Esophagus mucosa (tissue), 1 donor: ENCODE results near the gene ZBTB20. TPM values are rescaled to one million over a fixed set of nuclear protein-coding genes. Genes with fewer than 3 reads are reported as not detected.

Source experiments
- ATAC-seq: fragments of 200-7000 bp; cut with Tn5 transposase; one replicate; pipeline ENCODE4 v1.9.1; 2020
- total RNA-seq: library from RNA; stranded (reverse); gene quantifications from one replicate; pipeline ENCODE4 v1.2.4, GENCODE V29; 2023
- donor health status: DM: yes; HTN: yes; CAD: no.

ZBTB20 gene
- total RNA-seq, 1 donor from 2014 or later, result 7.3 TPM

DNA sequence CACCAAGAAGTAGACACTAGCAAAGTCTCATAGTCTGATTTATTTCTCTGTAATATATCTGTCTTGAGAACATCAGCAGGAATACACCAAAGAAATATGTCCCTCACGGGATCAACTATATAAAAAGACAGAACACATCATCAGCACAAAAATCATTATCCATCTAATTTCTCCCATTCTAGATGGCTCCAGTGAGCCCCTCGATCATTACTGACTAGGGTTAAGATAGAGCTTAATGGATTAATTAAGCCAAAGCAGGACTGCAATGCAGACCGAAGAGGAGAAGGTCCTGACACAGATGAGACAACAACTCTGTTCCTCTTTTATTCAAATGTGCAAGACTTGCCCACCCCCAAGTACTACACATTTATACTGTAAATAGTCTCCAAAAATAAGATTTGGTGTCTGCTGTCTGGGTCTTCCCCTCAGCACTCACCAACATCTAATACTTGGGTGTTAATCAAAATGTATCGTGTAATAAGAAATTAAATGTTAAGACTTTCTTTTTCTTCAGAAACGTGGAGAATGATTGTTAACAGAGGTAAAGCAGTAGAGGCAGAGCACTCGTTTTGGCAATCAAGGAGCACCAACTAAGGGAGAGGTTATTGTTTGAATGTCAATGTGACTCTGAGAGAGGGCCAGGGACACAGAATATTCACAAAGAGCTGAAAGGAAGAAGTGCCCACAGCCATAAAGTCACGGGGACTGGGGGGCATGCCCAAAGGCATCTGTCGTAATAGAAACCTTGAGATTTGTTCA lies 719.6 kb downstream of the ZBTB20 start:
- no peak for ATAC-seq

DNA sequence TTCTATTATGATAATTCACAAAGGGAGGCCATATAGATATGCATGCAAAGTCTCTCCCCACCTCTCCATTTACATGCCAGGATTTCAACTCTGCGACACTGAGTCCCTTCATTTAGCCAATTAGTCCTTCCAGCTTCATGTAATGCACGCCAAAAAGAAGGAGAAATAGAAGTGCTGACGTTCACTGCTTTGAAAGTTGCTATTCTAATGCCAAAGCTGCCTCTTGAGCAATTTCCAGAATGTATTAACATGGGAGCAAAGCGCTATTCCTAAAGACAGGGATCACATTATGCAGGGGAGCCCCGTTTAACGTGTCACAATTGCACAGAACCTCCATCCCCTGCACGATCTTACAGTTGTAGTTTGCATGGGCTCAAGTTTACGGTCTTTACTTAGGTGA lies 722.8 kb downstream of the ZBTB20 start:
- ATAC-seq, result no peak

DNA sequence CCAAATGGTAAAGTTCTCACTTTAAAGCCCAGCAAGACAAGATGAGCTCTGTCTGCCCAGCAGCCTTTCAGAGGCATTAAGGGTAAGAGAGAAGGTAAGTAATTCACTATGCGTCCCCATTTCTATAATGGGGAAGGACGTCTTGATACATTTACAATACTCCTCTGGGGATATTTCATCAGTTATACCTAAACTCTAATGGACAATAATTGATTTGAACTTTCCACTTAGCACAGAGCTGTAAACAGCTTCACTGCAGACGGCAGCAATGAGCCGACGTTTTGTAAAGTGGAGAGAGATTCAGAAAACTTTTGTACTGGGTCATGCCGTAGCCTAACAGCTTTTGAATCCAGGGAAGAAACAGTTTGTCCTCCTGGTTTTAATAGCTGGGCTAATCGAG lies 725.9 kb downstream of the ZBTB20 start:
- no peak for ATAC-seq

DNA sequence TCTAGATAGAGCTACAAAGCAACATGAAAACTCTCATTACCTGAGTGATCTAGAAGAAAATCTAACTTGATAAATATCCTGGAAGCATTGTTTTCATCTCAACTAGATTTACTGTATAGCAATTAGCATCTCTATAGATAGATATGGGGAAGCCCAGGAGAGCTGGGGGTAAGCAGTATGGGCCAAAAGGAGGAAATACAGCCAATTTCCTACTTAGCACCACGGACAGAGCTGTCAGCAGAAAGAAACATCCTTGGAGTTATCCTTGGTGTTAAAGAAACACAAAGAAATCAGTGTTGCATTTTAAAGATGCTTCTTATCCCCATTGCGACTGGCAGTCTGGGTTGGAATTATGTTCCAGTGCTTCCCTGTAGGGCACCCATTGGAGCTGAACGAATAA lies 727.0 kb downstream of the ZBTB20 start:
- ATAC-seq, result no peak

DNA sequence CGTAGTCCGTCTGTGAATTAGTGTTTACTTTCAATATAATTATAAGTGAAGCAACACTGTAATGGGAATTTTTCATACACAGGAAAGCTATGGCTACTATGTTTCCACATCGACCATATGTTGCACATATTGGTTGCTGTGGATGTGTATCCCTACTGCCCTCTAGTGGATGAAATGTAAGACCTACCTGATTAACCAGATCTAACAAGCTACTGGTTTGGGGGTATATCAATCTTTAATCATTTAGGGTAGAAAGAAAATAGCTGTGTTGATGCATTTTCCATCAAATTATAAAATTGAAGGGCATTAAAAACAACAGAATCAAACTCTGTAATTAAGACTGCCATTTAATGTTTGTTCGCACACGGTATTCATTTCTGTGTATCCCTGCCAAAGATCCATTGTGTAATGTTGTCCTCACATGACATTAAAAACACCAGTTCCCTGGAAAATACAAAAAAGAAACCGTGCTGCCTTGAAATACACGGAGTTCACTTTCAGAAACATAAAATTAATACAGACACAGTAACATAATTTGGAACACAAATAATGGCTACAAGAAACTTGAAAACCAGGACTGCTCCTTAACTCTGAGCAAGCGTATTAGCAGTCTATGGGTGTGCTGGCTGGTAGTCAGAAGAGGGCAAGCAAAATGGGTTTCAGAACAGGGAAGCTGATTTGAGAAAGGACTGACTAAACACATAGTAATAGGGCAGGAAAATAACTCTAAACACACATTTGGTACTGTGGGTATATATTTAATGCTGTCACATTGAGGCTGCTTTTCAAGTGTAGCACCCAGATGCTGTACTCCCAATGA lies 728.2 kb downstream of the ZBTB20 start:
- ATAC-seq, result peak; percentile 89

DNA sequence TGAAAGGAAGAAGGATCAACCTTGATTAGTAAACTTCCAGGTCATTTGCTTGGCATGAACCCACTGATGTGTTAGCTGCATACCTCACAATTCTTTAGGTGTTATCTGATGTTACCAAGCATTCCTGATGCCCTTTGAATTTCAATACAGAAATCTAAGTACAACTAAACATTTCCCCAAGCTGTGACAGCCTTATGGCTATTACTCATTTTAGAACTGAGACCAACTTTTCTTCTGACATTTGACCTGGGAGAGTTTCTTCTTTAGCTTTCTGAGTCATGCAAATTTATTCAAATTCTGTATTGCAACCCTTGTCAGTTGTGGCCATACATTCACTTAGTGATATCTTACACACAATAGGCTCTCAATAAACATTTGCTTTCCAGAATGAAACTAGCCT lies 729.0 kb downstream of the ZBTB20 start:
- no peak for ATAC-seq

DNA sequence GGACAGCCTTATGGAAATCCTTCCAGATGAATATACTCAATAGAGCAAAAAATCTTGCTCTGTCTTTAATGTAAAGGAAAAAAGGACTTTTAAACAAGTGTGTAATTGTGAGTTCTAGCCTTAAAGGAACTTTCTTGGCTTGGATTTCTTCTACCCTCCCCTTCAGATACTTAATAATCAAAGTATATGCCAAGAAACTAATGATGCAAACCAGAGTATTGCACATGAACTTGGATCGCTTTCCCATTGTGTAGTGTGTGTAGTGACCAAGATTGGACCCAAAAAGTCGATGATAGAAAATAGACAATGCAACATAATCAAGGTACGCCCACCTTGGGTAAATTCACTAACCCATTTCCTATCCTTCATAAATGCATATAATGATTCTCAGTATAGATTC lies 729.4 kb downstream of the ZBTB20 start:
- no peak for ATAC-seq

DNA sequence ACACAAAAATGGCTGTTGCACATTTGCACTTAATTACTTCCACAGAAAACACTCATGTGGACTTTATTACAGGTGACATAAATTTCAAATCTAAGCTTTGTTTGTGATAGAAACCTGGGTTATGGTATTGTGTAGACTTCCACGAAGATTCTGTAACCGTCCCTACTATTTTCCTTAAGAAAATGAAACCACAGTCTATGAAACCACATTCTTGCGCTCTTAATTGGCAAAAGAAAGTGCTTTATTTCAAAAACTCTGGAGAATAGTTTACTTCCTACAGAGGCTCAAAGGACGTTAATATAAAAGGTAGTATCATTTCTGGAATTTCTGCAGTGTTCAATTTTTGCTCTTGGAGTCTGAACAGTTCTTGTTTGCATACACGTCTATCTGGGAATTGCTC lies 729.8 kb downstream of the ZBTB20 start:
- ATAC-seq, result no peak

DNA sequence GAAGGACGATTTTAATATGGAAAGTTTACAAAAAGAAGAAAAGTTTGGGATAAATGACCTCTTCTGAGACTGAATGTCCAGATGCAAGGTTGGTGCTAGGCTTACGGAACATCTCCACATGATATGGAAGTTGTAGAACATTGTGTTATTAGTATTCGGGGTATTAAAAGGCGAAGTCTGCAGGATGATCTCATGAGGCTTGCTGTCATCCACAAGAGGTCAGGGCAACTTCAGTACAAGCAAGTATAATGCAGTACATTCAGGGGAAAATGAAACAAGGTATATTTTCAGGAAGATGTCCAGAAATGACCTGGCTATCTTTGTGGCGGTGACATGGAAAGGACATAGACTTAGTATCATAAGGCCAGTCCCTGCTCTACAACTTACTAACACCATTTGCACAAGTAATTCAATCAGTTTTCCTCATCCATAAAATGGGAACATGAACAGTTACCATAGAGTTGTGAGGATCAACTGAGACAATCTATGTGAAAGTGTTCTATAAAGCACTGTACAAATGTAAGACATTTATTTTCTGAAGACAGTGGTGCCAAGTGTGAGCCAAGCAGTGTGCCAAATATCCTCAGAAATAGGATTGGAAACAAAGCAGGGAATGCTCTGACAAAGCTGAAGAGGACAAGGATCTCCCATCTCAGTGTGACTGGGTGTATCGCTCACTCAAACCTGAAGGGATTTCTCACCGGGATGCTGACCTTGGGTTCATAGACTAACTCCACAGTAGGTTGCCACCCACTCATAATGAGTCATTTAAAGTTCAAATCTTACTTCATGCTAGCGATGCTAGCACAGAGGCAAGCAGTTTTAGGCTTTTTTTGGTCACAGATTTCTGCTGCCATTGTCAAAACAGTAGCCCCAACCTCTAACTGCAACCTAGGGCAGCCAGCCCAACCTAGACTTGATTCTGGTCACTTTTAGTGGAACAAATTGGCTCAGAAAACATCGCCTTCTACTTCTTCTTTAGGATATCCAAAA lies 735.0 kb downstream of the ZBTB20 start:
- no peak for ATAC-seq

DNA sequence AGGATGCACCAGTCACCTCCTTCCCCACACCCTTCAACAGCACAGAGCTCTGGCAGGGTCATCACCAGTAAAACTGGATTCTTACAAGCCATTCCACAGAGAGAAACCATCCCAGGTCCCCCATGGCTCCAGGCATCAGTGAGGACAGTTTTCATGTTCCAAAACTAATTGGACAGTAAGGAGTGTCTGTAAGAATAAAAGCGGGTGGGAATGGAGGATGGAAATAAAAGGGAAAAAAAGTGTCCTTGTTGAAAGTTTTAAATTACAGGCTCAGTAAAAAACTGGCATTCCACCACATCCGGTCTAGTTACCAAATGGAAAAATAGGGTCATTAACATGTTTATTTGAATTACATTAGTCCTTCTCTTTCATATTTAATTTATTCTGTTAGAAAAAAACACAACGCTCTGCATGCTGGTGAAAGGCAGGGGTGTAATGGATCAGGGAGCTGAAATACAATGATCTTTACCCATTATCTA lies 735.9 kb downstream of the ZBTB20 start:
- no peak for ATAC-seq

DNA sequence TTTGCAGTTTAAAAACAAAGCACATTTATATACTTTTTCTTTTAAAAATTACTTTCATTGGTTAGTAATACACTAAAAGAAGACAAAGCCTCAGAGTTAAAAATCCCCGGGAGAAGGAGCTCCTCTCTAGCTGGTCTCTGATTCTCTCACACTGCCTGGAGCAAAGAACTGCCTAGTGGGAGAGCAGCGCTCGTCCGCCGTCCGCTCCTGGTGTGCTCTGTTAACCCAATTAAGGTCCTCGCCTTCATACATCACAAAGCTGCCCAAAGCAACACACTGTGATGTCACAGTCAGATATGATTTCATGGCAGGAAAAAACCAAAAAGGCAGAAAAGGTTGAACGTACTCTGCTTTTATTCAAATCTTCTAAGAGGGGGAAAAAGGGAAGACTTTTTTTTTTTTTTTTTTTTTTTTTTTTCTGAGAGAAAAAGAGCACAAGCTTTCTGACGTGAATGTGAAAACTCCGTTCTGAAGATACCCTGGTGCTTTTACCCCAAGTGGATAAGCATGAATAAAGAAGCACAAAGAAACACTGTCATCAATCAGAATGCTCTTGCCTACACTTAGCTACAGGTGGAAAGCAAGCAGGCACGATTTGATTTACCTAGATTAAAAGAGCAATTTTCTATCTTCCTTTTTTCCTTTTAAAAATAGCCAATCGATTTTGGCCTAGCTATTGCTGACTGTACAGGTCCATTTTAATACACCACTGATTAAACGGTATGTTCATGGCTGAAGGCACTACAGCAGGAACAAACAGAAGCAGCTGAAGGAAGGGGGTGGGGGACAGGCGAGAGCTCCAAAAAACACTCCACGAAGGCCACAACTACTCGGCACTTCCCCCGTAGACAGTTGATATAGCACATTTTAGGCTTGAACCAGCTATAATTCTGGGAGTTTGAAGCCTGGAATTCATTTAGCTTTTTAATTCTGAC lies 738.1 kb downstream of the ZBTB20 start:
- no peak for ATAC-seq

DNA sequence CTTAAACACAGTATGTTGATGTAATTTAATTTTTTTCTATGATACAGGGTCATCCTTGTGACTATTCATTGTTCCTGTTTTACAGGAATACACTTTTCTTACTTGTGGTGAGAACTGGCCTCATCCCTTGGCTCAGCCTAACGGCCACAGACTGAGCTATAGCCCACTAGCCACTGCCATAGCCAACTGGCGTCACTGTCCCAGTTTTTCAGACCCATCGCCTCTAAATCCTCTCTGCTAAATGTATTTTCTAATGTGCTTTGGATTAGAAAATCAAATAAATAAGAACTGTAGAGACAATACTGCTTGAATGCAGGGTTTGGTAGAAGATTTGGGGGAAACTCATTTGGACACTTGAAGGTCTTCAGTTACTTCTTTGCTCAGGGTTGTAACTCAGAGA lies 740.2 kb downstream of the ZBTB20 start:
- no peak for ATAC-seq

DNA sequence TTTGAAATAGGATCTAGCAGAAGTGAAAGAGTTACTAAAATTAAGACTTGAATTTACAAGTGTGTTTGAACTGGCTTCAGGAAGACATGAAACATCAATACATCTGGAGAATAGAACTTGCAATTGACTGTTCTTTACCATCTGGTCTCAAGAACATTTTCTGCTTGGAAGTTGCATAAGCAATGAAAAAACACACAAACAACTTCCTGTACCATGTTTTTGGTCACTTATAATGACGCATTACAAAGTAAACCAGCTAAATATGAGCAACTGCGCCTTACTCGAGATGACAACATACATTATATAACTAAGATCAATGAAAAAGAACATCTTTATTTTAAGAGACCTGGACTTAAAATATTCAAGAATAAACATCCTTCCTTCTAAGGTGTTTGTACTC lies 740.8 kb downstream of the ZBTB20 start:
- no peak for ATAC-seq

DNA sequence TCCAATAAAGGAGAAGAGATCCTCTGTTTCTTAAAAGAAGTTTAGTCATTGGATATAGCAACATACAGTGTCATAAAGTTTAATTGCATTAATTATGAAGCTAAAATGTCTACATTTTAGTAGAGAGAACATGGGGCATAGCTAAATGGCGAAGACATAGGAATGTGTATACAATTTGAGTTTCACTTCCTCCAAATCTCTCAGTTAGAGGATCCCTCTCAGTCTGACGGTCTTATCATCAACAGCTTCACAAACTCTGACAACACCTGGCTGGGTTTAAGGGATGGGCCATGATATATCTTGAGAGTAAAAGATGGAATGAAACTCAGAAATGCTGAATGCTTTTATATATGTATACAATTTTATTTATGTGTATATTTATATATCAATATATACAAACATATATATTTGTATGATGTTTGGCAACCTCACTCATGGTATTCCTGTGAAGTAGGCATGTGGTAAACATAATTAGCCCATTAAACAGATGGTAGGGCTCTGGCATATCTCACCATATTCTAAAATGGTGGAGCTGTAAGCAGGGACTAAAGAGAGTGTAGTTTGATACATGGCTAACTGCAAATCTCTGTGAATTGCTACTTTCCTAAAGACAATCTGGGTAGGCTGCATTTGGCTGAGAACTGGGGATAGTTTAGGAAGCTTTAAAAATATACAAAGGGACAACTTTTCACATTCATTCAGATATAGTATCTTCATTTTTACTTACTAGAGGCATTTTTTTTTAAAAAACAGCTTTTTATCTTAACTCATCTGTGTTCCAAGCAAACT lies 741.7 kb downstream of the ZBTB20 start:
- no peak for ATAC-seq

DNA sequence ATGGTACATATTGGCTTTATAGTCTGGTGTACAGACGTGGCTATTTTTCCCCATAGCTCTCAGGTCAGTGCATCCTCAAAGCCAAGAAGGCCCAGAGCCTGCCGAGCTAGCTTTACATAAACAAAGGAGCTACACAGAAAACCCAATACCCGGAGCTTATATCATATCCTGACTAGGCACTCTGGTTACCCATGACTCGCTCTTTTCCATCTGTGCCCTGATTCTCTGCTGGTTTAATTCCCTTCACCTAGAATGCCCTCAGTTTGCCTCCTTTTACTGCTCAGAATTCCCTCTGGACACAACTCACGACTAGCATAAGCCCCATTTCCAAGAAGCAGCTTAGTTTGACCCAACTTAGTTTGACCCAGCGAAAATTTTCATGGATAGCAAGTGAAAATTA lies 742.5 kb downstream of the ZBTB20 start:
- ATAC-seq, result no peak

DNA sequence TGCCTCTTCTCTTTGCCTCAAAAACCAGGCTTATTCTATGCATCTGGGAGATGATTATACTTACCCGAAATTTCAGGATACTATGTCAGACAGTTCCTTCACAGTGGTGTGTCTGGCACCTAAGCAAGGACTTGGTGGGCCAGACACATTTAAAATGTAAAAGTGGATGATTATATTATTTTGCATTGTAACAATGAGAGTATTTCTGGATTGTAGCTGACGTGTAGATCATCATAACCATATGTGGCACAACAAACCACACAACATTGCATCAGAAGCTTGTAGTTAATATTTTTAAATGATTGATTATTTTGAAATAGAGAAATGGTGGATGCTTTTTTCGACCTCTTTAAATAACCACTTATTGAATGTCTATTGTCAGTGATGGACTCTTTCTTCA lies 744.2 kb downstream of the ZBTB20 start:
- ATAC-seq, result no peak

DNA sequence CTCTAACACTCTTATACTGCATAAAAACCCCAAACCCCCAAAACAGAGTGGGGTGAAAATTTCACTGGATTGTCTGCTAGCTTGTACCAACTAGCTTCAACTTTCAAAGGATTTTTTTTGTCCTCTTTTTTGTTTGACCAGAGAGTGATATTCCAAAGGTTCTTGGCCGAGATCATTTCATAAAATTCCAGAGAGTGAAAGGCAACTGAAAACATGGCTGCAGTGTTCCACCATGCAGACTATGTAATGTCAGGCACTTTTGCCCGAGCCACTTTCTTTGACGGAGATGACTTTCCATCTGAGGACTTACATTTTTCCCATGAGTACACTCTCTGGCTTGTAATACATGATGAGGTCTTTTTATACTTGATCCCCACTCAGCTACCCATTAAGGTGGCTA lies 745.7 kb downstream of the ZBTB20 start:
- no peak for ATAC-seq

DNA sequence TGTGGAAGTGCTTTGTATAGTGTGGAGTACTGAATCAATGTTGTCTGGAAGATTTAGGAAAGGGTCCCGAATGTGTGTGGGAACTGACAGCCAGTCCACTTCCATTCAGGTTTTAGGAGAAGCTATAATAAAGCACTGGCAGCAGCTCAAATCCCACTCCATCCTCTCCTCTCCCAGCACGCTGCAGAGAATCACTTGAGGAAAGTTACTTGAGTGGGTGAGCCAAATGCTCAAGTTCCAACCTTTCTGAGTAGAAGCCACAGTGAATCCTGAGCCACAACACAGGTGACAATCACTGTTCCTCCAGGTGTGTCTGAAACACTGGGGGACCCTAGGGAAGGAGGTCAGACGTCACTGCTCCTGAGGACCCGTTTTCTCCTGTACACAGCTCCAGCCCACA lies 746.7 kb downstream of the ZBTB20 start:
- ATAC-seq, result no peak

DNA sequence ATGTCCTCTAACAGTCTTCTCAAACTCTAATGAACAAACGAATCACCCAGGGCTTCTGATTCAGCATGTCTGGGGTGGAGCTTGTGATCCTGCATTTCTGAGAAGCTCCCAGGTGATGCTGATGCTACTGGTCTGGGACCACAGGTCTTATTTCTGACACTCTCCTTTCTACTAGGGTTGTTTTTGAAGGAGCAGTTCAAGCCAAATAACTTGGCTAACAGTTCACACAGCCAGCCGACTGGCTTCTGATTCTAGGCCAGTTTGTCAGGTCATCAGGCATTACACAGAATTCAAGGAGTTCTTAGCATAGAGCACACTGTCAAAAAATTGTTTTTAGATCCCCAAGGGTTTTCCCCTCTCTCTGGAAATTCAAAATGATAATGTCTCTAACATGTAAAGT lies 752.5 kb downstream of the ZBTB20 start:
- no peak for ATAC-seq

DNA sequence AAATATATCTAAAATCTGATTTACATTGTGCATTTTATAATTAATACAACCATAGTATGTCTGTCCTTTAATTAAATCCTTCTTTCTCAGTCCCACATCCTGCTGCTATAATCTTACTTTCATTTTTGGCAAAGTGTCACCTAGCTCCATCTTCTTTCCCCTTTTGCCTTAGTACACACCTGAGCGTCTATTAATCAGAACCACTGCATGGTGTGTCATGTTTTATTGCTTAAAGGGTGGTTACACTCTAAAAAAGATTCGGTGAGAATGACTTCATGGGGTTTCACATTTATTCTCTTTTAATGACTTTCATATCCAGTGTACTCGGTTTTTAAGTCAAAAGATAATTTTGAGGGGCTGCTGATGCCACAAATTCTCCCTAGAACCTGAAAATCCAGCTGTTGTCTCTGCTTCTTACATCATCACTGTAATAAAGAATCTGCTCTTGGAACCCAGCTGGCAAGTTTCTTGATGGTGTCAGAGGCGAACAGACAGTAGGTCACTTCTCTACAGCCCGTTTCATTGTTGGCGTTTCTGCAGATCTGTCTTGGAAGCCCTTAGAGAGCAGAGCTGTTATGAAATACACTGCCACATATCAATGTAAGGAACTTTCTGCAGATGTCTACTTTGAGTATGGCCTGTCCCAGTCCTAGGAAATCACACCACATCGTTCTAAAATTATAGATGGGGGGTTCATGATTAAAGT lies 753.6 kb downstream of the ZBTB20 start:
- no peak for ATAC-seq
